ENCODE results near the gene FBXO44.

GRCh38 chr1:11617741-11618140, 36.9 kb upstream of the FBXO44 start:
- TF ChIP-seq CTCF (conservative IDR thresholded peaks at IDR 0.05; ENCODE audit: low read depth, low read length) (no peak), EZH2 (IDR thresholded peaks at IDR 0.05; ENCODE audit: borderline replicate concordance, low read depth, low read length, poor library complexity, severe bottlenecking) (no peak)
